ENCODE measurements around the gene TPRX2. TPM values are rescaled to one million over a fixed set of nuclear protein-coding genes. Genes with fewer than 3 reads are reported as not detected.

Gene TPRX2
- polyA plus RNA-seq, 2 of the 4 experiments (the other 2 are of a cell fraction): not detected

DNA sequence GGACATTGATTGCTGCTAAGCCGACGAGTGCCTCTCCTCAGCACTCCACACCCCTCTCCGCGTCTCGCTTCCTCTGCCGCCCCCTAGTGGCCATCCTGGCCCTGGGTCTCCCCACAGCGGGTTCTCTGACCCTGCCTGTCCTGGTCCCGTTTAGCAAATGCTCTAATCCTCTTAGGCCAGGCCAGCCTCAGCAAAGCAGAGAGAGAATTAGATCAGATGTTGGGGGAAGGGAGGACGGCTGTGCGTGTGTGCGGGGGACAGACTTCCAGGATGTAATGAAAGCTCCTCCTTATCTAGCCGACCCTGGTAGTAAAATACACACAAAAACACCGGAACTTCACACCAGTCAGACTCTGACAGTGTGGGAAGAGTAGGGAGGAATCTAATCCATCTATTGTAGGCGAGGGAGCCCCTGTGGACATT, 4.5 kb downstream of the TPRX2 start:
- Histone ChIP-seq H3K9me3 (no peaks in the 10 kb centered on the region), H3K4me1 (peaks cover 1% of the 10 kb centered on the region), H3K4me2 (0 out of 3 replicates have a peak overlapping the region, but pooled peaks have one; percentile 33), H3K4me3 (no peak overlapping the region), H3K27ac (no peak overlapping the region)
- WGBS (ENCODE audit: missing lambda C conversion rate): 17% methylated on average over 14 of the region's 14 CpGs
- peak; percentile 94 for FAIRE-seq
- CTCF ChIA-PET: interaction anchor here (0.6 to 10.0 kb wide), 42 partner anchors 10 to 493 kb away, joined by 3 to 330 read pairs (median 5); partner anchors contain the start of genes CRX, EHD2, TPRX1 and TPRX2
- POLR2A ChIA-PET: no interaction called here
- DNase-seq (ENCODE audit: low read depth in 1 of 2, low spot score in 1 of 2): peak; percentile 82 to 97
- peak; percentile 98 for TF ChIP-seq CTCF (IDR thresholded peaks at IDR 0.05)
- TF ChIP-seq JUN (IDR thresholded peaks at IDR 0.05): no peak
- peak; percentile 65 for TF ChIP-seq SMC3 (IDR thresholded peaks at IDR 0.05)
- peak; percentile 81 to 89 for TF ChIP-seq RAD21 (conservative IDR thresholded peaks at IDR 0.05 in 1 of 2, IDR thresholded peaks at IDR 0.05 in 1 of 2)
- peak; percentile 91 to 98 for ATAC-seq

DNA sequence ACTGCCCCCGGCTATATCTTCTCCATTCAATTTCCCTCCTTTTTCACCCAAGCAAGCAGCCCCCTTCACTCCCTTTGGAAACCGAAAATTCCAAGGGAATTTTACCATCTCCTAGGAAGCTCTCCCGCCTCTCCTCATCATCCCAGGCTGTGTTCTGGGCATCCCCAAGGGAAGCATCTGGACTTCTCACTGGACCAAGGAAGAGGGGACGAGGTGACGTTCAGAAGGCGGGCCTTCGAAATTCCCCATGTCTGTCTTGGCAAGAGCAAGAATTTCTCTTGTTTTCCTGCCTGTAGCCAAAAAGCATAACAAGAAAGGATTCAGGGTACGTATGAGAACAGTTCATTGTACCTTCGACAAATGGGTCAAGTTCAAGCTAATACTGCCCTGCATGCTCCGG, 6.1 kb downstream of the TPRX2 start:
- H3K9me3 ChIP-seq: no peaks in the 10 kb centered on the region
- FAIRE-seq (no peak), DNase-seq (ENCODE audit: low read depth in 1 of 2, low spot score in 1 of 2) (no peak), ATAC-seq (no peak)
- POLR2A ChIA-PET: no interaction called here
- H3K27ac ChIP-seq: no peak overlapping the region
- WGBS (ENCODE audit: missing lambda C conversion rate): 55% methylated on average over 10 of the region's 10 CpGs
- H3K4me2 ChIP-seq: no peak overlapping the region
- TF ChIP-seq MAFK (IDR thresholded peaks at IDR 0.05; ENCODE audit: partially characterized antibody): no peak
- TF ChIP-seq HOXB13 (CRISPR knock-in tag; IDR thresholded peaks at IDR 0.05; ENCODE audit: low read depth): no peak
- no peak for TF ChIP-seq ZNF302 (CRISPR knock-in tag; IDR thresholded peaks at IDR 0.05)
- TF ChIP-seq CTCF (IDR thresholded peaks at IDR 0.05): no peak
- no peak for TF ChIP-seq FOSB (CRISPR knock-in tag; IDR thresholded peaks at IDR 0.05)
- TF ChIP-seq CHD4 (IDR thresholded peaks at IDR 0.05; ENCODE audit: borderline replicate concordance): no peak
- TF ChIP-seq NFE2L2 (conservative IDR thresholded peaks at IDR 0.05; ENCODE audit: low read length): no peak
- no peak for TF ChIP-seq EP300 (IDR thresholded peaks at IDR 0.05)
- TF ChIP-seq PHF8 (IDR thresholded peaks at IDR 0.05; ENCODE audit: borderline replicate concordance, low read depth): no peak
- no peak for TF ChIP-seq POLR2A (IDR thresholded peaks at IDR 0.05; ENCODE audit: low read length)
- TF ChIP-seq BHLHE40 (IDR thresholded peaks at IDR 0.05; ENCODE audit: low read depth, low read length): no peak
- no peak overlapping the region for H3K4me3 ChIP-seq
- H3K4me1 ChIP-seq: no peaks in the 10 kb centered on the region
- CTCF ChIA-PET: interaction anchor here (0.6 to 10.0 kb wide), 15 partner anchors 13 to 637 kb away, joined by 3 to 330 read pairs (median 7); partner anchors contain the start of genes EHD2 and TPRX2

DNA sequence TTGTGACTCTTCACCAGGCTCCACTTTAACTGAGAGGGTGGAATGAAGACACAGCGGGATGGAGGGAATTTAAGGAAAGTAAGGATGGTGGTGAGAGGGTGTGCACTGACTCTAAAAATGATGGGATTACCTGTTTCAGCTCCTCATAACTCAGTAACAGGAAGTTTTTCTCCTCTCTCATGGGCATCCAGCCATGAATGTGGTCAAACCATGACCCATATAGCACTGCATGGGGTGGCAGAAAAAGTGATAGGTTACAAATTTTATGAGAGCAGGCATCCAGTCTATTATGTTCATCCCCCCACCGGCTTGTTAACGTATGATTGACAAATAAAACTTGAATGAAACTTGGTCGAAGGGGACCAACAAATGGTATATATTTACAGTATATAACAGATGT, 19.9 kb downstream of the TPRX2 start:
- DNase-seq (ENCODE audit: low read depth in 1 of 2, low spot score in 1 of 2) (no peak), ATAC-seq (no peak), FAIRE-seq (no peak)
- no peak overlapping the region for H3K4me2 ChIP-seq
- H3K9me3 ChIP-seq: no peaks in the 10 kb centered on the region
- WGBS (ENCODE audit: missing lambda C conversion rate): 70% methylated on average over 4 of the region's 4 CpGs
- CTCF ChIA-PET: interaction anchor here (1.1 to 2.0 kb wide), 5 partner anchors 10 to 29 kb away, joined by 3 to 12 read pairs (median 6); no protein-coding TSS in a partner anchor
- no peak overlapping the region for H3K4me3 ChIP-seq
- no peak overlapping the region for H3K27ac ChIP-seq
- H3K4me1 ChIP-seq: no peaks in the 10 kb centered on the region
- POLR2A ChIA-PET: no interaction called here
- no peak for TF ChIP-seq KDM5A (IDR thresholded peaks at IDR 0.05)
- TF ChIP-seq FOSL2 (IDR thresholded peaks at IDR 0.05): no peak
- TF ChIP-seq FOSL2 (CRISPR knock-in tag; IDR thresholded peaks at IDR 0.05): no peak
- TF ChIP-seq EHF (CRISPR knock-in tag; IDR thresholded peaks at IDR 0.05): no peak
- TF ChIP-seq, protein P1, sequence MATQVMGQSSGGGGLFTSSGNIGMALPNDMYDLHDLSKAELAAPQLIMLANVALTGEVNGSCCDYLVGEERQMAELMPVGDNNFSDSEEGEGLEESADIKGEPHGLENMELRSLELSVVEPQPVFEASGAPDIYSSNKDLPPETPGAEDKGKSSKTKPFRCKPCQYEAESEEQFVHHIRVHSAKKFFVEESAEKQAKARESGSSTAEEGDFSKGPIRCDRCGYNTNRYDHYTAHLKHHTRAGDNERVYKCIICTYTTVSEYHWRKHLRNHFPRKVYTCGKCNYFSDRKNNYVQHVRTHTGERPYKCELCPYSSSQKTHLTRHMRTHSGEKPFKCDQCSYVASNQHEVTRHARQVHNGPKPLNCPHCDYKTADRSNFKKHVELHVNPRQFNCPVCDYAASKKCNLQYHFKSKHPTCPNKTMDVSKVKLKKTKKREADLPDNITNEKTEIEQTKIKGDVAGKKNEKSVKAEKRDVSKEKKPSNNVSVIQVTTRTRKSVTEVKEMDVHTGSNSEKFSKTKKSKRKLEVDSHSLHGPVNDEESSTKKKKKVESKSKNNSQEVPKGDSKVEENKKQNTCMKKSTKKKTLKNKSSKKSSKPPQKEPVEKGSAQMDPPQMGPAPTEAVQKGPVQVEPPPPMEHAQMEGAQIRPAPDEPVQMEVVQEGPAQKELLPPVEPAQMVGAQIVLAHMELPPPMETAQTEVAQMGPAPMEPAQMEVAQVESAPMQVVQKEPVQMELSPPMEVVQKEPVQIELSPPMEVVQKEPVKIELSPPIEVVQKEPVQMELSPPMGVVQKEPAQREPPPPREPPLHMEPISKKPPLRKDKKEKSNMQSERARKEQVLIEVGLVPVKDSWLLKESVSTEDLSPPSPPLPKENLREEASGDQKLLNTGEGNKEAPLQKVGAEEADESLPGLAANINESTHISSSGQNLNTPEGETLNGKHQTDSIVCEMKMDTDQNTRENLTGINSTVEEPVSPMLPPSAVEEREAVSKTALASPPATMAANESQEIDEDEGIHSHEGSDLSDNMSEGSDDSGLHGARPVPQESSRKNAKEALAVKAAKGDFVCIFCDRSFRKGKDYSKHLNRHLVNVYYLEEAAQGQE (IDR thresholded peaks at IDR 0.05): no peak
- TF ChIP-seq EHMT2 (IDR thresholded peaks at IDR 0.05; ENCODE audit: low read depth): no peak
- TF ChIP-seq SMC3 (IDR thresholded peaks at IDR 0.05): no peak
- no peak for TF ChIP-seq POLR2AphosphoS2 (conservative IDR thresholded peaks at IDR 0.05; ENCODE audit: low read length)
- no peak for TF ChIP-seq KDM1A (IDR thresholded peaks at IDR 0.05; ENCODE audit: low read depth)
- no peak for TF ChIP-seq TFCP2L1 (CRISPR knock-in tag; IDR thresholded peaks at IDR 0.05)
- TF ChIP-seq HOXB13 (CRISPR knock-in tag; IDR thresholded peaks at IDR 0.05; ENCODE audit: low read depth): no peak
- TF ChIP-seq CBX2 (IDR thresholded peaks at IDR 0.05; ENCODE audit: borderline replicate concordance, low read depth): no peak
- no peak for TF ChIP-seq JUNB (IDR thresholded peaks at IDR 0.05)
- no peak for TF ChIP-seq RFX5 (IDR thresholded peaks at IDR 0.05)
- no peak for TF ChIP-seq FOSB (CRISPR knock-in tag; IDR thresholded peaks at IDR 0.05)
- TF ChIP-seq NFE2L2 (conservative IDR thresholded peaks at IDR 0.05; ENCODE audit: low read length): no peak
- no peak for TF ChIP-seq ZFP36 (IDR thresholded peaks at IDR 0.05; ENCODE audit: borderline replicate concordance, partially characterized antibody)
- no peak for TF ChIP-seq JUN (IDR thresholded peaks at IDR 0.05)
- TF ChIP-seq MYC (IDR thresholded peaks at IDR 0.05; ENCODE audit: borderline replicate concordance, low read length): no peak
